ENCODE measurements around the gene SCGN.

Gene SCGN

DNA sequence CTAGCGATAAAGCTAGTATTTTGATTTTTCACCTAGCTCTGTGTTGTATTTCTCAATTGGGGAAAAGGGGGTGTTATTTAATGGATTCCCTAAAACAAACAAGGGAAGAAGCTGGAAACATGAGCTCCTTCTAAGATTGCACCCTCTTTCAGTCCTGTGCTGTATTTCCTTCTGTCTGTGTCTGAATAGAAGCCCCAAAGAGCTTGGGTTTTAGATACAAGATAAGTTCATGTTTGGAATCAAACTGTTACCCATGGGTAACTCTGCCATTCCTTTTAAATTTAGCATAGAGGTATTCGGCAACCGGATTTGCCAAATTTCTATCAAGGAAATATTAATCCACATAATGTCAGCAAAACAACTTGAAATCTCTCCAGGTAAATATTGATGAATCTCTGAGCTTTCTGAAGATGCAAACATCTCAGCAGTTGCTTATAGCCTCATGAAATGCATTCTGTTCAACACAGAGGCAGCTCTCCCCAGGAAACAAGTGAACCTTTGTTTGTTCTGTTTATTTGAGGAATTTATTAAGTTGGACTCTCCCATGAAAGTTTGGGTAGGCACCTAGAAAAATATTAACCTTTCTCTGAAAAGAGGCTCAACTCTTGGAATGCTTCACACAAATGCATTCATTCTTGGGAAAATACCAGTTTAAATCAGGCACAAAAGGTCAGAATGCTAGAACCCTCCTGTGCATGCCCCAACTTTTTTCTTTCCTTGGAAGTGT lies 9.9 kb upstream of the SCGN start:
- ATAC-seq = no peak
- TF ChIP-seq TOX (CRISPR knock-in tag; IDR thresholded peaks at IDR 0.05; ENCODE audit: borderline replicate concordance) = no peak
- no peak for TF ChIP-seq ARNTL (CRISPR knock-in tag; IDR thresholded peaks at IDR 0.05; ENCODE audit: borderline replicate concordance, low read depth)

DNA sequence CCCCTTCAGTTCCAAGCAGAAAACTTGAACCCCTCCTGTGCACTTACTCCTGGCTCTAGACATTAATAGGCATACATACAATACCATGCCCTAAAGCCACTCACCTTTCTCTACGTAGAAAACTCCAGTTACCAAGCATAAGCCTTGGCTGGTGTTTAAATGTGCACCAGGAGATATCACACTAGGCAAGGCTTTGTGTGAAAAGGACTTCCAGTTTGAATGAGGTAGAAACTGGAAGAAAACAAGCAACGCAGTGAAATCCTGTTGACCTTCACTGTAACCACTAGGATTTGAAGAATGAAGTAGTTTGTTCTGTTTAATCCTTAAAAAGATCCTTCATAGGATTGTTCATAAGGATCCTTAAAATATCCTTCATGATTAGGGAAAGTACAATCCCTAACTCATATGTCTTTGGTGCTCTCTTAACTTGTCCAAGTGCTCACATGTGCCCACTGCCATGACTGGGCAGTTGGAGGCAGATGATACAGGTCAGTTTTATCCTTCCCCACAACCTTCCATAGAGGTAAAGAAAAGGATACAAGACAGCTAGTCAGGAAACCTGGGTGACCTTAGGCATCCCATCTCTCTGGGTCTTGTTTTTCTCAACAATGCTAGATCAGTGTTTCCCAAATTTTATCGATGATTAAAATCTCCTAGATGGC lies 9.2 kb upstream of the SCGN start:
- TF ChIP-seq OSR1 (CRISPR knock-in tag; IDR thresholded peaks at IDR 0.05) = no peak
- TF ChIP-seq, protein P1, sequence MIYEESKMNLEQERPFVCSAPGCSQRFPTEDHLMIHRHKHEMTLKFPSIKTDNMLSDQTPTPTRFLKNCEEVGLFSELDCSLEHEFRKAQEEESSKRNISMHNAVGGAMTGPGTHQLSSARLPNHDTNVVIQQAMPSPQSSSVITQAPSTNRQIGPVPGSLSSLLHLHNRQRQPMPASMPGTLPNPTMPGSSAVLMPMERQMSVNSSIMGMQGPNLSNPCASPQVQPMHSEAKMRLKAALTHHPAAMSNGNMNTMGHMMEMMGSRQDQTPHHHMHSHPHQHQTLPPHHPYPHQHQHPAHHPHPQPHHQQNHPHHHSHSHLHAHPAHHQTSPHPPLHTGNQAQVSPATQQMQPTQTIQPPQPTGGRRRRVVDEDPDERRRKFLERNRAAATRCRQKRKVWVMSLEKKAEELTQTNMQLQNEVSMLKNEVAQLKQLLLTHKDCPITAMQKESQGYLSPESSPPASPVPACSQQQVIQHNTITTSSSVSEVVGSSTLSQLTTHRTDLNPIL (CRISPR knock-in tag; IDR thresholded peaks at IDR 0.05; ENCODE audit: low read depth) = no peak
- no peak for TF ChIP-seq ARNTL (CRISPR knock-in tag; IDR thresholded peaks at IDR 0.05; ENCODE audit: borderline replicate concordance, low read depth)
- TF ChIP-seq ISL1 (CRISPR knock-in tag; IDR thresholded peaks at IDR 0.05) = no peak
- TF ChIP-seq ESRRG (CRISPR knock-in tag; IDR thresholded peaks at IDR 0.05) = no peak
- TF ChIP-seq ZNF8 (CRISPR knock-in tag; IDR thresholded peaks at IDR 0.05) = no peak
- TF ChIP-seq, protein P2, sequence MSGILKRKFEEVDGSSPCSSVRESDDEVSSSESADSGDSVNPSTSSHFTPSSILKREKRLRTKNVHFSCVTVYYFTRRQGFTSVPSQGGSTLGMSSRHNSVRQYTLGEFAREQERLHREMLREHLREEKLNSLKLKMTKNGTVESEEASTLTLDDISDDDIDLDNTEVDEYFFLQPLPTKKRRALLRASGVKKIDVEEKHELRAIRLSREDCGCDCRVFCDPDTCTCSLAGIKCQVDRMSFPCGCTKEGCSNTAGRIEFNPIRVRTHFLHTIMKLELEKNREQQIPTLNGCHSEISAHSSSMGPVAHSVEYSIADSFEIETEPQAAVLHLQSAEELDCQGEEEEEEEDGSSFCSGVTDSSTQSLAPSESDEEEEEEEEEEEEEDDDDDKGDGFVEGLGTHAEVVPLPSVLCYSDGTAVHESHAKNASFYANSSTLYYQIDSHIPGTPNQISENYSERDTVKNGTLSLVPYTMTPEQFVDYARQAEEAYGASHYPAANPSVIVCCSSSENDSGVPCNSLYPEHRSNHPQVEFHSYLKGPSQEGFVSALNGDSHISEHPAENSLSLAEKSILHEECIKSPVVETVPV (CRISPR knock-in tag; IDR thresholded peaks at IDR 0.05) = no peak
- TF ChIP-seq TSHZ2 (CRISPR knock-in tag; IDR thresholded peaks at IDR 0.05) = no peak
- TF ChIP-seq ZFP30 (CRISPR knock-in tag; IDR thresholded peaks at IDR 0.05) = no peak
- no peak for TF ChIP-seq ZNF565 (CRISPR knock-in tag; conservative IDR thresholded peaks at IDR 0.05; ENCODE audit: low read depth)
- TF ChIP-seq SNAI2 (CRISPR knock-in tag; IDR thresholded peaks at IDR 0.05) = no peak
- no peak for TF ChIP-seq CSDC2 (CRISPR knock-in tag; IDR thresholded peaks at IDR 0.05)
- no peak for TF ChIP-seq RARB (CRISPR knock-in tag; IDR thresholded peaks at IDR 0.05)
- no peak for TF ChIP-seq TOX (CRISPR knock-in tag; IDR thresholded peaks at IDR 0.05; ENCODE audit: borderline replicate concordance)
- no peak for TF ChIP-seq ZC3H10 (CRISPR knock-in tag; IDR thresholded peaks at IDR 0.05)
- no peak for TF ChIP-seq POU6F1 (CRISPR knock-in tag; IDR thresholded peaks at IDR 0.05; ENCODE audit: borderline replicate concordance, low read depth)
- no peak for TF ChIP-seq GLIS3 (CRISPR knock-in tag; IDR thresholded peaks at IDR 0.05)
- TF ChIP-seq, protein P3, sequence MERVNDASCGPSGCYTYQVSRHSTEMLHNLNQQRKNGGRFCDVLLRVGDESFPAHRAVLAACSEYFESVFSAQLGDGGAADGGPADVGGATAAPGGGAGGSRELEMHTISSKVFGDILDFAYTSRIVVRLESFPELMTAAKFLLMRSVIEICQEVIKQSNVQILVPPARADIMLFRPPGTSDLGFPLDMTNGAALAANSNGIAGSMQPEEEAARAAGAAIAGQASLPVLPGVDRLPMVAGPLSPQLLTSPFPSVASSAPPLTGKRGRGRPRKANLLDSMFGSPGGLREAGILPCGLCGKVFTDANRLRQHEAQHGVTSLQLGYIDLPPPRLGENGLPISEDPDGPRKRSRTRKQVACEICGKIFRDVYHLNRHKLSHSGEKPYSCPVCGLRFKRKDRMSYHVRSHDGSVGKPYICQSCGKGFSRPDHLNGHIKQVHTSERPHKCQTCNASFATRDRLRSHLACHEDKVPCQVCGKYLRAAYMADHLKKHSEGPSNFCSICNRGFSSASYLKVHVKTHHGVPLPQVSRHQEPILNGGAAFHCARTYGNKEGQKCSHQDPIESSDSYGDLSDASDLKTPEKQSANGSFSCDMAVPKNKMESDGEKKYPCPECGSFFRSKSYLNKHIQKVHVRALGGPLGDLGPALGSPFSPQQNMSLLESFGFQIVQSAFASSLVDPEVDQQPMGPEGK (CRISPR knock-in tag; IDR thresholded peaks at IDR 0.05; ENCODE audit: borderline replicate concordance) = no peak
- no peak for TF ChIP-seq ZNF70 (CRISPR knock-in tag; IDR thresholded peaks at IDR 0.05)
- no peak for ATAC-seq

- ATAC-seq = no peak
- TF ChIP-seq ISL1 (CRISPR knock-in tag; IDR thresholded peaks at IDR 0.05) (no peak), SNAI2 (CRISPR knock-in tag; IDR thresholded peaks at IDR 0.05) (no peak), ARNTL (CRISPR knock-in tag; IDR thresholded peaks at IDR 0.05; ENCODE audit: borderline replicate concordance, low read depth) (no peak), TCF4 (CRISPR knock-in tag; IDR thresholded peaks at IDR 0.05; ENCODE audit: borderline replicate concordance) (no peak), TSHZ2 (CRISPR knock-in tag; IDR thresholded peaks at IDR 0.05) (no peak), RARB (CRISPR knock-in tag; IDR thresholded peaks at IDR 0.05) (no peak), ESRRG (CRISPR knock-in tag; IDR thresholded peaks at IDR 0.05) (no peak), POU6F1 (CRISPR knock-in tag; IDR thresholded peaks at IDR 0.05; ENCODE audit: borderline replicate concordance, low read depth) (no peak), ZNF565 (CRISPR knock-in tag; conservative IDR thresholded peaks at IDR 0.05; ENCODE audit: low read depth) (no peak), OSR1 (CRISPR knock-in tag; IDR thresholded peaks at IDR 0.05) (no peak), ZFP3 (CRISPR knock-in tag; IDR thresholded peaks at IDR 0.05) (no peak)
Measured at GRCh38 chr6:25645916-25646315, 6.1 kb upstream of the SCGN start.

Measured in SK-N-SH treated with all-trans-retinoic acid at 6 μM for 48 hours (cell line).